ENCODE results near the gene C1orf50.
"Not testable (repeated sequence)": the region's sequence is repeated elsewhere in the genome, so short reads cannot be mapped to it uniquely, and the experiment has no call there.

C1orf50 gene

DNA sequence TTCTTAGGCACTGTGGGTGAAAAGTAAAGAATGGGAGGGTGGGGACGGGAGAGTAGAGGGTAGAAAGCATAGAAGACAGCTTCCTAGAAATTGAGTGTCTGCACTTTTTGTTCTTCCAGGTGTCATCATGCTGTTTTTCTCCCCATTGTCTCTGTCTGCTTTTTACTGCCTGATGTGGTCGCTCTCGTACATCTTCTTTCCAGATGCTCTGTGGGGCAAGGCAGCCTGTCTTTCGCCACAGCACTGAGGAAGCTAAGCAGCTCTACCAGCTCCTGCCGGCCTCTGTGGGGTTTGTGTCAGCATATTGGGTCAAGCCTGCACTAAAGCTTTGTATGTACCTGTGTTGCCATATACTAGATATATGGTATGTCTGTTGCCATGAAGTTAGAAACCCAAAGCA, 30.9 kb downstream of the C1orf50 start:
- no peak for DNase-seq (ENCODE audit: low spot score)
- FAIRE-seq: no peak

DNA sequence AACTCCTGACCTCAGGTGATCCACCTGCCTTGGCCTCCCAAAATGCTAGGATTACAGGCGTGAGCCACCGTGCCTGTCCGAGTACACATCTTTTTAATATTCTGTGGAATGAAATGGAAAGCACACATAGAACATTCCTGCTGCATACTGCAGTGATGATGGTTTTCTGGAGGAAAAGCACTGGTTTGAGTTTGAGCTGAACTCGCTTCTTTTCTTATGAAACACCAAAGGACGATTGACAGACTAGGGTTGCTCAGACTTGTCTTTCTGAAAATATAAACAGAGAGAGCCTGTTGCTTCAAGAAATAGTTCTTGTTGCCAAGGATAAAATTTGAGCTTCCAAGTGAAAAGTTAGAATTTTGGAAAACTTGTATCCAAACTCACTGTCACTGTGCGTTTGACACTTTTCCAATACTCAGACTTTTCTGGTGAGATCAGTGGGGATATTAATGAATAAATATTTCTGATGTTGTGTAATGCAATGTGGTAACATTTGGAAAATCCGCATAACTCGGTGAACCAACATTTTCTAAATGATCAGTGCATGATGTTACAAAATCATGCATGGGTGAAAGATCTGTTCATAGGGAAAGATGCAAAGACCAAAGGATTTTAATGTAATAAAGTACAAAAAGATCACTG, 34.9 kb downstream of the C1orf50 start:
- FAIRE-seq: no peak
- DNase-seq (ENCODE audit: low spot score): no peak

DNA sequence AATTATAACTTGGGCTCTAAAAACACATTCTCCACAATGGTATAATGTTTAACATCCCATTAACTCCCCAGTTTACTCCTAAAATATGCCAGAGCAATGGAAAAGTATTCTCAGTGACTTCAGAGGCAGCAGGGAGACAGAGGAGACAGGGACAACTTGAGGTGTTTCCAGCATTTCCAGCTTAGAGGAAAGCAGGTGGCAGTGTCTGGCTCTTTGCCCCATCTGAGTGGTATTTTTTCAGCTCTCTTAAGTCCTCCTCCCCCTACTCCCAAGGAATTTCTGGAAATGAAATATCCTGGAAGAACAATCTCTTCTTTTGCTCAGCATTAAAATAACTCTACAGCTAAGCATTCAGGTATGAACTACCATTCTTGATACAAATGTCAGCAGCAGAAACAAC, 39.1 kb downstream of the C1orf50 start:
- FAIRE-seq (no peak), DNase-seq (ENCODE audit: low spot score) (no peak)

DNA sequence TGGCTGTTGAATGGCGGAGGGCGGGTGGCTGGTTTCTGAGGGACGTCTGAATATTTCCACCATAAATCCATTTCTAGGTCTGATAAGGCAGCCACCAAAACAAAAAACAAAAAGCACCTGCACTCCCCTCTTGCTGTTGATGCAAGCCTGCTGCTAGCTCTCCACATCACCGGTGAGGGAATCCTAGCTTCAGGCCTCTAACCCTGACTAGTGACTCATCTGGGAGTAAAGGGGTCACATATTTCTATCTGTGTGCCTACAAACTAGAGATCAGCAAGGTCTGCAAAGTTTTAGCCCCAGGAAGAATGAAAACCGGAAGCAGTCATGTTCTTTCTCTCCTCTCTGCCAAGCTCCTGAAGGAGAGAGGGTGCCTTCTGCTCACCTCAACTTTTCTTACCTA, 39.5 kb downstream of the C1orf50 start:
- no peak for FAIRE-seq
- no peak for DNase-seq (ENCODE audit: low spot score)

DNA sequence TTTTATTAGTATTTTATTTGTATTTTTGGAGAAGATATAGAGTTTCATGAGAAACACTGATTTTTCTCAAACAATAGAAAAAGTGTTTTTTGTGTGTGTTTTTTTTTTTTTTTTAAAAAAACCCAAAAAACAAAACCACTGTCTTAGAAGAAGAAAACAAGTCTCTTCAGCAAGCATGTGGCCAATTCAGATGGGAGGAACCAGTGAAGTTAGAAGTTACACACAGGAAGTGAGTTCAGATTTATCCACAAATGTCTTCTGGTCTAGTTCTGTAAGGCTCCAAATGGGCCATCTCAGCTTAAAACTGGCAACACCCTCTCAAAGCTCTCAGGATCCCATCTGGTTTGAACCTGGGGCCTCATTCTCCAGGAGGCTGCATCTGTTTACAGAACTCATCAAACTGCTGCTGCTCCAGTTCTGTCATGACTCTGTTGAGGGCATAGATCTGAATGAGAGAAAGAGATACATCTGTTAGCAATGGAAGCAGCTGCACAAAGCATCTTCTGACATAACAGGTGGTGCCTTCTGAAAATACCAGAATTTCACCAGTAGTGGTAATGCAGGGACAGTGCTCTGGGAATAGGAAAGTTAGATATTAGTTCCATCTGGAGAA, 40.1 kb downstream of the C1orf50 start:
- FAIRE-seq: no peak
- no peak for DNase-seq (ENCODE audit: low spot score)

DNA sequence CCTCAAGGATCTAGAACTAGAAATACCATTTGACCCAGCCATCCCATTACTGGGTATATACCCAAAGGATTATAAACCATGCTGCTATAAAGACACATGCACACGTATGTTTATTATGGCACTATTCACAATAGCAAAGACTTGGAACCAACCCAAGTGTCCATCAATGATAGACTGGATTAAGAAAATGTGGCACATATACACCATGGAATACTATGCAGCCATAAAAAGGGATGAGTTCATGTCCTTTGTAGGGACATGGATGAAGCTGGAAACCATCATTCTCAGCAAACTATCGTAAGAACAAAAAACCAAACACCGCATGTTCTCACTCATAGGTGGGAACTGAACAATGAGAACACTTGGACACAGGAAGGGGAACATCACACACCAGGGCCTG, 47.8 kb downstream of the C1orf50 start:
- DNase-seq (ENCODE audit: low spot score); FAIRE-seq: not testable (repeated sequence)

DNA sequence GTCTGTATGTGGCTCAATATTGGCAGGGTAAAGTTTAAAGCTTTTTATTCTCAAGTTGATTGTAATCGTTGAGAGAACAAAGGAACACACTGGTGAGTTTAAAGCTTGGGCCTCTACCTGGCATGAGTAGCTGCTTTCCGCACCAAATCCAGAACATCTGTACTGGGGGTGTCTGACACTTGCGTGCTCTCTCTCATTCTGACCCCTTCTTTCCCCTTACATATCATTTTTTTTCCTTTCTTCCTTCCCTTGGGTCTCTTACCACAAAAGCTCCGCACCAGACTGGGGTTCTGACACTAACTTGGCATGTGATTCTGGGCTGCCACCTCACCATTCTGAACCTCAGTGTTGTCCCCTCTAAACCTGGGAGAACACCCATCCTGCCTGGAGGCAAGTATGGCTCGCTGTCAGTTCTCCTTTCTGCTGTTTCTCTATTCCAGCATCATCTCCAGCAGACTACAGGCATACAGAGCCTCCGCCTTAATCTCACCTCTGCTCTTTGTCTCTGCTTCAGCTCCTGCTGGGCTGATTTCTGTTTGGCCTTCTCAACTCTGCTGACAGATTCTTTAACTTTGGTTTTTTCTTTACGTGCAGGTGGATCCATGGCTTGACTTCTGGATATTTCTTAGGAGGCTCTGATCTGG, 49.0 kb downstream of the C1orf50 start:
- no peak for FAIRE-seq
- no peak for DNase-seq (ENCODE audit: low spot score)

DNA sequence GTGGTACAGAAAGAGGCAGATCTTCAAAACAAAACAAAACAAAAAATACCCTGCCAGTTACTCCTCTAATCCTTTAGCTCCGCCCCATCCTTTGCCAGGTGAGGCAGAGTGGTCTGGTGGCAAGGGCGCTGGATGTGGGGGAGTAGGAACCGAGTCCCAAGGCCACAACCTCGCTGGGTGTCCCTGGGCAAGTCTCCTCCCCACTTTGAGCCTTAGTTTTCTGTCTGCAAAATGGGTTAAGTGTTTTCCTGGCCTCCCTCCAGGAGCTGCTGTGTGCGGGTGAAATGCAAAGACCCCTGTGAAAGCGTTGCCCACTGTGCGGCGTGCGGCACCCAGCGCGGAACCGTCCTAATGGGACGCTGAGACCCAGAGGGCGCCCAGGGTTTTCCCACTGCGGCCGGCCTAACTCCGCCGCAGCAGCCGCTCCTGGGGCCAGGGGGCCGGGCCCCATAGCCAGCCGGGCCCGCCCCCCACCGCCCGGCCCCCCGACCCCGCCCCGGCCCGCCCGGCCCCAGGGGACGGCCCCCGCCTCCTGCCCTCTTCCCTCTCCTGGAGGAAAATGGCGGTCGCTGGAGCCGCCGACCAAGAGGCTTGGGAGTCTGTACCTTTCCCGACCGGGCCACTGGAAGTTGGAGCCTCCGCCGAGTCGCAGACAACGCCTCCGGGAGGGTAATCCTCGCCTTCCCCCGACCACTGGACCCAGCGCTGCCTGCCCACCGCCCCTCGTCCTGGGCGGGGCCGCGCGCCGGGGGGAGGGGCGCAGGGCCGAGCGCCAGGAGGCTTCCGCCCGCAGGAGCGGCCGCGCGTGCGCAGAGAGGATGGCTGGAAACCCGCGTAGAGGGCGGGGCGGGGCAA, 49.8 kb downstream of the C1orf50 start, which contains the start of the genes ERMAP and SVBP:
Gene ERMAP (plus strand): TSS at position 538 of the 855 bp plus-strand sequence. CDS start 13,327 bp downstream, outside the sequence.
Gene SVBP (minus strand): TSS at position 813 of the 855 bp plus-strand sequence. CDS start 853 bp downstream, outside the sequence.
- peak; percentile 71 for DNase-seq (ENCODE audit: low spot score)
- FAIRE-seq: no peak

DNA sequence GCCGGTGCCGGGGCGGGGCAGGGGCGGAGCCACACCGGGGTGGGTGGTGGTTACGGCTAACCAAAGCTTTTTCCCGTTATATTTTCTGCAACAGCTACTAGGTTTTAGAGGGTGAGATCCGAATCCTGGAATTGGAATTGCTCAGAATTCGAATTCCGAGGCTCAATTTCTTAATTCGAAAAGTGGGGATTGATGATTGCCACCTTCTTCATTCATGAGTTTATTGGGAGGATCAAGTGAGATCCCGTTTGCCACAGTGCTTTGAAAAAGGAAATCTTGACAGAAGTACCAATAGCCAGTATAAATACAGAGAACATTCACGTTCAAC, 50.4 kb downstream of the C1orf50 start:
- no peak for FAIRE-seq
- no peak for DNase-seq (ENCODE audit: low spot score)

DNA sequence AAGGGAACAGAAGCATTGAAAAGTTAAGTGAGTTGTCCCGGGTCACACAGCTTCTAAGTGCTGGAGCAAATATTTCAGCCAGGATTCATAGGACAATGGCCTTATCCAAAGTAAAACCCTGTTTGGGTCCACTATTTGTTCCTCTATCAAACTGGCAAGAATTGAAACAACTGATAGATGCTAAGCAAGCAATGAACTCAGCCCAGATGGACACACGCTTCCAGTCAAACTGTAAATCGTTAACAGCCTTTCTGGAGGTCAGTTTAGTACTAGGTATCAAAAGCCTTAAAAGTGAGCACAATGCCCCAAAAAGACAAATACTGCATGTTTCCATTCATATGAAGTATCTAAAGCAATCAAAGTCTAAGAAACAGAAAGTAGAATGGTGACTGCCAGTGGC, 50.9 kb downstream of the C1orf50 start:
- no peak for DNase-seq (ENCODE audit: low spot score)
- FAIRE-seq: no peak

DNA sequence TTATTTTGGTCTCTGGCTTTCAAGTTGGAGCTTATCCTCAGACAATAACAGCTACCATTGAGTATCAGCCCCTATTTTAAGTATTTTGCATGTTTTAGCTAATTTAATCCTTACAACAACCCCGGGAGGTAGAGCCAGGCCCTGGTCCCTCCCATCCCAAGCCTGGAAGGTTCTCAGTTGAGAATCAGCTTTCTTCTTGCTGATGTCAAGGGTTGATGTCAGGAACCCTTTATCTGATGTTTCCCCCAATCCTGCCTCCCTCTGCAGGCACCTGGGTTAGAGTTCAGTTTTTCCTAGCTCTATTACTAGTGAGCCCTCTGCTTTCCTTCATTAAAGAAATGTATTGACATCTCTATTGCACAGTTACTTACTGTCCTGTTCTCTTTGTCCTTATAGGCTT, 53.8 kb downstream of the C1orf50 start:
- DNase-seq (ENCODE audit: low spot score): no peak
- FAIRE-seq: no peak

DNA sequence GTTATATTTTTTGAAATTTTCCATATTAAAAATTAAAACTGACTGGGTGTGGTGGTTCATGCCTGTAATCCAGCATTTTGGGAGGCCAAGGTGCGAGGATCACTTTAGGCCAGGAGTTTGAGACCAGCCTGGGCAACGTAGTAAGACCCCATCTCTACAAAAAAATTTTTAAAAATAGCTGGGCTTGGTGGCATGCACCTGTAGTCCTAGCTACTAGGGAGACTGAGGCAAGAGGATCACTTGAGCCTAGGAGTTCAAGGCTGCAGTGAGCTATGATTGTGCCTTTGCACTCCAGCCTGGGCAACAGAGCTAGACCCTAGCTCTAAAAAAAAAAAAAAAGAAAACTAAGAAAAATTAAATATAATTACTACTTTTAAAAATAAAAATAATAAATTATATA, 54.6 kb downstream of the C1orf50 start:
- DNase-seq (ENCODE audit: low spot score): no peak
- FAIRE-seq: no peak

DNA sequence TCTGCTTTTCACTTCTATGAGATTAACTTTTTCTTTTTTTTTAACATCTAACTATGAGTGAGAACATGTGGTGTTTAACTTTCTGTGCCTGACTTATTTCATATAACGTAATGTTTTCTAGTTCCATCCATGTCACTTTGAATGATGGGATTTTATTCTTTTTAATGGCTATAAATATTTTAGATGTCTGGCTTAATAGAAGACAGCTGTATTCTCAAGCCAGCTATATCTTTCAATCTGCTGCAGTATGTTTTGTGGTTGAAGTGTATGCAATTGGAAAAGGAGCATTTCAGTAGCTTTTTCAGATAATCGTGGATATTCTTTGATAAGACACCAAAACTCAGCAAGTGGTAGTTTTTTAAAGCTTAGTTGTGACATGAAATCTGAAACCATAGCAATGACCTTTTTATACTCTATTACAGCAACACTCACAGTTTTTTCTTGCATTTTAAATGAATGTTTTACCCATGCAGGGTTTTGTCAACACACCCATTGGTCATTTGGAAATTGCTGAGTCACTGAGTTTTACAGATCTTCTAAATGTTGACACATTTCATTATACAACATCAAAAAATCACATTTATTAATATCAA, 55.8 kb downstream of the C1orf50 start:
- FAIRE-seq: no peak
- no peak for DNase-seq (ENCODE audit: low spot score)

DNA sequence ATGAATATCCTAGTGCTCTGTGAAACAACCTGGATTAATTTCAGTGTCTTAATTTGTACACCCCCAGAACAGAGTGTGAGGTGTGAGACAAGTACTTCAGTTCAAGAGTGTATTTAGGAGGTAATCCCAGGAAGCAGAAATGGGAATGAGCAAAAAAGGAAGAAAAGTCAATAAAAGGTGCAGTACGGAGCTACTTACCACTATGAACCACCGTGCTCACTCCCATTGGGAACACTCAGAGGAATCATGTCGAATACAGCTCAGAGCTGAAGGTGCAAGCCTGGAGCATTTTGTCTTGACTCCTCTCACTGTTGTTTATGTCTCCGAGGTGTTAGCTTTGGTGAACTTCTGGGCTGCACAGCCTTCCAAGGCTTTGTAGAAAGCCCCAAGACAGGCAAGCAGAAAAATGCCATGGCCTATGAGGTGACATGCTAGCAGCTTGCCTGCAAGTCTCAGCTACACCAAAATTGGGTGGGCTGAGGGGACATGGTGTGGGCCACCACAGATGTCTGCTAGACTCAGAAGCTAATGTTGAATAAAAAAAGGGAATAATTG, 57.5 kb downstream of the C1orf50 start:
- no peak for FAIRE-seq

DNA sequence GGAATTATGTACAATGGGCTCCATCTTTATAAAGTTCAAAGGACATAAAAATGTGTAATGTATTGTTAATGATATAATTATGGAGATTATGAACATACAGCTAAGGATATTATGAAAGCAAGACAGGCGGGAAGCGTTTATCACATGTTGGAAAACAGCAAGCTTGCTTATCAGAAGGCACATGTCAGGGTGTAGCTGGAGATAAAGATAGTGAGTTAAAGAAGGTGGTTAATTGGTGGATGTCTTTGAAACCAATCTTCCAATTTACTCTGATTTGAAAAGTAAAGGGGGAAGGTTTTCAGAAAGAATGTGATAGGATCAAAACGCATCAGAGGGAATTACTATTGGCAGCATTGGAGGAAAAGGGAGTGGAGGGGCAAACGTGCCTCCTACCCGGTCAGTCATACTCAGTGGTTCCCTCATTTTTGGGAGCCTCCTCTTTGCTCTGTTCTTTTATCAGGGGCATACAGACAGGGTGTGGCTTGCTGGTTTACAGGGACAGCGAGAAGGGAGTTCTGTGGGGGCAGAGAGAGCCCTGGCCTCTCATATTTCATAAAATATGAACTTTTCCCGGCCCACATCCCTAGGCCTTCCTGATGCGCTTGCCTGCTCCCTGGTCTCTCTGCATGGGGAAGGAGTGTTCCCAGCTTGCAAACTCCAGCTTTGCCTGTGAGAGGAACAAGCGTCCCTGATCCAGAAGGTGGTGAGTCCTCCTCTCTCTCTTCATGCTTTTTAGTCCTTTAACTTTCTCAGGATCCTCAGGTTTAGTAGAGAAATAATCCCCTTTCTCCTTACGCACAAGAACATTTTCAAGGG, 58.2 kb downstream of the C1orf50 start:
- DNase-seq (ENCODE audit: low spot score) (no peak), FAIRE-seq (no peak)

More for the DNA sequence above, 57.5 kb downstream of the C1orf50 start:
- DNase-seq (ENCODE audit: low spot score): no peak
